ENCODE results near the gene EVA1C.

EVA1C gene

DNA sequence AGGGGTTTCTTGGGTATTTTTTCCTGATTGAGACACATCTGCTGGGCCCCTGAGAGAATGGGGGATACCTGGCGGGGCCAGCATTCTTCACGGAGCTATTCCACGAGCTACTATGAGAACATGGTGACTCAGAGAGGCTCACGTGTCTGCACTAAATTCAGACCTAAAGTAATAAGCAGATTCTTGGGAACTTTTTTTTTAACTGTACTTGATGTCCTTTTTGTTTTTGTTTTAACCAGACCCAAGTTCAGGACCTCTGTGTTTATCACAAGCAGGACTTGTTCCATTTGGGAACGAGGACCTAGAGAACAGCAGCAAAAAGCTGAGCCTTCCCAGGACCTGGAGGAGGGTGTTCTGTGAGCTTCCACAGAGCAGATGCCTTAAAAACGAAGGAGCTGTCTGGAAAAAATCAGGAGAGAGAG lies 44.0 kb downstream of the EVA1C start:
- TF ChIP-seq TAF1 (IDR thresholded peaks at IDR 0.05; ENCODE audit: low read depth) = no peak

DNA sequence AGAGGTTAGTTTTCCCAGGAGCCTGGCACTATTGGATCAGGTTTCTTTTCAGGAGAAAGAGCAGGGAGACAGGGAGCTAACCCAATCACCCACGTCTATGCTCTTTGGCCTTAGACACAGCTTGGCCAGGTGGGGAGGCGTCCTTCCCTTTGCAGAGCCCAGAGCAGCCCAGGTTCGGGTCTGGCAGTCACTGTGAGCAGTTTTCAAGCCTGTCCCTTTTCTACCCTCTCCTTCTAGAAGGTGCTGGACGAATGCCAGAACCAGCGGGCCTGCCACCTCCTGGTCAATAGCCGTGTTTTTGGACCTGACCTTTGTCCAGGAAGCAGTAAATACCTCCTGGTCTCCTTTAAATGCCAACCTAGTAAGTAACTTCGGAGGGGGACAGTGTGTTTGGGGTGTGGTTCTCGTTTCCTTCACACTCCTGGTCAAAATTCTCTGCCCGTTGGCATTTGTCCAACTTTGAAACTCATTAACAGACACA lies 44.9 kb downstream of the EVA1C start:
- no peak for TF ChIP-seq YY1 (IDR thresholded peaks at IDR 0.05; ENCODE audit: low read depth)
- no peak for TF ChIP-seq CREB1 (IDR thresholded peaks at IDR 0.05; ENCODE audit: low read depth)
- no peak for TF ChIP-seq TCF12 (IDR thresholded peaks at IDR 0.05; ENCODE audit: low read depth)
- TF ChIP-seq RAD21 (IDR thresholded peaks at IDR 0.05; ENCODE audit: low read depth) = no peak
- TF ChIP-seq FOXM1 (IDR thresholded peaks at IDR 0.05; ENCODE audit: borderline replicate concordance, low read depth) = no peak
- no peak for TF ChIP-seq CEBPB (IDR thresholded peaks at IDR 0.05)
- TF ChIP-seq TAF1 (IDR thresholded peaks at IDR 0.05; ENCODE audit: low read depth) = no peak
- TF ChIP-seq, protein P1, sequence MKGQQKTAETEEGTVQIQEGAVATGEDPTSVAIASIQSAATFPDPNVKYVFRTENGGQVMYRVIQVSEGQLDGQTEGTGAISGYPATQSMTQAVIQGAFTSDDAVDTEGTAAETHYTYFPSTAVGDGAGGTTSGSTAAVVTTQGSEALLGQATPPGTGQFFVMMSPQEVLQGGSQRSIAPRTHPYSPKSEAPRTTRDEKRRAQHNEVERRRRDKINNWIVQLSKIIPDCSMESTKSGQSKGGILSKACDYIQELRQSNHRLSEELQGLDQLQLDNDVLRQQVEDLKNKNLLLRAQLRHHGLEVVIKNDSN (IDR thresholded peaks at IDR 0.05) = no peak
- TF ChIP-seq, protein P2, sequence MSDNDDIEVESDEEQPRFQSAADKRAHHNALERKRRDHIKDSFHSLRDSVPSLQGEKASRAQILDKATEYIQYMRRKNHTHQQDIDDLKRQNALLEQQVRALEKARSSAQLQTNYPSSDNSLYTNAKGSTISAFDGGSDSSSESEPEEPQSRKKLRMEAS (IDR thresholded peaks at IDR 0.05) = no peak
- TF ChIP-seq, protein P3, sequence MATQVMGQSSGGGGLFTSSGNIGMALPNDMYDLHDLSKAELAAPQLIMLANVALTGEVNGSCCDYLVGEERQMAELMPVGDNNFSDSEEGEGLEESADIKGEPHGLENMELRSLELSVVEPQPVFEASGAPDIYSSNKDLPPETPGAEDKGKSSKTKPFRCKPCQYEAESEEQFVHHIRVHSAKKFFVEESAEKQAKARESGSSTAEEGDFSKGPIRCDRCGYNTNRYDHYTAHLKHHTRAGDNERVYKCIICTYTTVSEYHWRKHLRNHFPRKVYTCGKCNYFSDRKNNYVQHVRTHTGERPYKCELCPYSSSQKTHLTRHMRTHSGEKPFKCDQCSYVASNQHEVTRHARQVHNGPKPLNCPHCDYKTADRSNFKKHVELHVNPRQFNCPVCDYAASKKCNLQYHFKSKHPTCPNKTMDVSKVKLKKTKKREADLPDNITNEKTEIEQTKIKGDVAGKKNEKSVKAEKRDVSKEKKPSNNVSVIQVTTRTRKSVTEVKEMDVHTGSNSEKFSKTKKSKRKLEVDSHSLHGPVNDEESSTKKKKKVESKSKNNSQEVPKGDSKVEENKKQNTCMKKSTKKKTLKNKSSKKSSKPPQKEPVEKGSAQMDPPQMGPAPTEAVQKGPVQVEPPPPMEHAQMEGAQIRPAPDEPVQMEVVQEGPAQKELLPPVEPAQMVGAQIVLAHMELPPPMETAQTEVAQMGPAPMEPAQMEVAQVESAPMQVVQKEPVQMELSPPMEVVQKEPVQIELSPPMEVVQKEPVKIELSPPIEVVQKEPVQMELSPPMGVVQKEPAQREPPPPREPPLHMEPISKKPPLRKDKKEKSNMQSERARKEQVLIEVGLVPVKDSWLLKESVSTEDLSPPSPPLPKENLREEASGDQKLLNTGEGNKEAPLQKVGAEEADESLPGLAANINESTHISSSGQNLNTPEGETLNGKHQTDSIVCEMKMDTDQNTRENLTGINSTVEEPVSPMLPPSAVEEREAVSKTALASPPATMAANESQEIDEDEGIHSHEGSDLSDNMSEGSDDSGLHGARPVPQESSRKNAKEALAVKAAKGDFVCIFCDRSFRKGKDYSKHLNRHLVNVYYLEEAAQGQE (IDR thresholded peaks at IDR 0.05; ENCODE audit: low read depth) = no peak
- TF ChIP-seq ZBTB7A (IDR thresholded peaks at IDR 0.05; ENCODE audit: low read depth) = no peak
- no peak for TF ChIP-seq EGR1 (IDR thresholded peaks at IDR 0.05)
- no peak for TF ChIP-seq EP300 (IDR thresholded peaks at IDR 0.05; ENCODE audit: borderline replicate concordance)
- no peak for TF ChIP-seq TEAD4 (IDR thresholded peaks at IDR 0.05)

DNA sequence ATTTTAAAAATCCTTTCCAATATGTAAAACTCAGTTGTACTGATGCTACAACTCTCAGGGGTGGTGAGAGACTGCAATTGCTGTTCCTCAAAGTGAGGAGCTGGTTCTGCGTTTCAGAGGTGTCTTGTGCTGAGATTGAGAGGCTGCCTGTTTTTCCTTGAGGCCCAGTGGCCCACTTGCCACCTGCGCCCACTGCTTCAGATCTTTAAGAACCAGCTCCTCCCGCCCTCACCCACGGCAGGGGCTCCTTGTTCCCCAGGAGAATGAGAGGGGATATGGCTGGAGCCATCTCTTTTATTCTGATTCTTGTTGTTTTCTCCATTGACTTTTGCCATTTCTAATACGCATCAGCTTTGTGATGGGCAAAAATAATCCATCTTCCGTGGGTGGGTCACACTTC lies 45.5 kb downstream of the EVA1C start:
- TF ChIP-seq ZBTB7A (IDR thresholded peaks at IDR 0.05; ENCODE audit: low read depth) (no peak), RAD21 (IDR thresholded peaks at IDR 0.05; ENCODE audit: low read depth) (no peak), CEBPB (IDR thresholded peaks at IDR 0.05) (no peak), YY1 (IDR thresholded peaks at IDR 0.05; ENCODE audit: low read depth) (no peak), TAF1 (IDR thresholded peaks at IDR 0.05; ENCODE audit: low read depth) (no peak)
- TF ChIP-seq, protein P2 (IDR thresholded peaks at IDR 0.05) = no peak

DNA sequence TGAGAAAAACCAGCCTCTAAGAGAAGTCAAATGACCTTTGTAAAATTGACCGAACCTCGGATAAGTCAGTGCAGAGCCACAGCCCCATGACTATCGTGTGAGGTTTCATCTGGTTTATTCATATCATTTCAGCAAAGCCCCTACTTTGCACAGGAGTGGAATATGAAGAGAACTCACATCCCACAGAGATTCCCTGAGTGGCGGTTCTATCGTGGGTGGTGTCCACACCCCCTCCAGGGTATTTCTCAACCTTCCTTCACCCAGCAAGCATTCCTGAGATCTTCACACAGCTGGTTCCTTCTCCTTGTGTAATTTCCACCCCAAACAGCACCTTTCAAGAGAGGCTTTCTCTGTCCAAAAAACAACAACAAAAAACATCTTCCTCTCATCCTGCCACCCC lies 47.5 kb downstream of the EVA1C start:
- TF ChIP-seq TEAD4 (IDR thresholded peaks at IDR 0.05) (no peak), FOXM1 (IDR thresholded peaks at IDR 0.05; ENCODE audit: borderline replicate concordance, low read depth) (no peak), CREB1 (IDR thresholded peaks at IDR 0.05; ENCODE audit: low read depth) (no peak), YY1 (IDR thresholded peaks at IDR 0.05; ENCODE audit: low read depth) (no peak), TCF12 (IDR thresholded peaks at IDR 0.05; ENCODE audit: low read depth) (no peak), EP300 (IDR thresholded peaks at IDR 0.05; ENCODE audit: borderline replicate concordance) (no peak), CEBPB (IDR thresholded peaks at IDR 0.05) (no peak)
- TF ChIP-seq, protein P1 (IDR thresholded peaks at IDR 0.05) = no peak

DNA sequence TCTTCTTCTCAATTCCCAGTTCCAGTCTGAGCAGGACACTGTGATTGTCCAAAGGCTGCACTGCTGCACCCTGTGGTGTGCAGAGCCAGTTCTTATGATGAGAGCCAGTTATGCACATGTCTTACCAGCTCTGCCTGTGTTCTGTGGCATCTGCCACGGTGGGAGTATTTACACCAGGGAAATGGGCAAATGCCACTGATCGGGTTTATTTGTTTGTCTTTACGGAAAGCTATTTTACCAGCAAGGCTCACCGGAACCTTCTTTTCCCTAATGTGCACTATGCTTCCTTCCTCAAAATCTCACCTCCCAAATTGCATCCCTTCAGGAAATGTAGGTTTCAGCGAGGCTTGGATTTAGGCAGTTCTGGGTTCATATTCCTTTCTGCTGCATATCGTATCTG lies 49.0 kb downstream of the EVA1C start:
- TF ChIP-seq TCF12 (IDR thresholded peaks at IDR 0.05; ENCODE audit: low read depth) (no peak), RAD21 (IDR thresholded peaks at IDR 0.05; ENCODE audit: low read depth) (no peak), EGR1 (IDR thresholded peaks at IDR 0.05) (no peak), FOXM1 (IDR thresholded peaks at IDR 0.05; ENCODE audit: borderline replicate concordance, low read depth) (no peak), CEBPB (IDR thresholded peaks at IDR 0.05) (no peak)
- TF ChIP-seq, protein P3 (IDR thresholded peaks at IDR 0.05; ENCODE audit: low read depth) = no peak
- TF ChIP-seq, protein P2 (IDR thresholded peaks at IDR 0.05) = no peak

DNA sequence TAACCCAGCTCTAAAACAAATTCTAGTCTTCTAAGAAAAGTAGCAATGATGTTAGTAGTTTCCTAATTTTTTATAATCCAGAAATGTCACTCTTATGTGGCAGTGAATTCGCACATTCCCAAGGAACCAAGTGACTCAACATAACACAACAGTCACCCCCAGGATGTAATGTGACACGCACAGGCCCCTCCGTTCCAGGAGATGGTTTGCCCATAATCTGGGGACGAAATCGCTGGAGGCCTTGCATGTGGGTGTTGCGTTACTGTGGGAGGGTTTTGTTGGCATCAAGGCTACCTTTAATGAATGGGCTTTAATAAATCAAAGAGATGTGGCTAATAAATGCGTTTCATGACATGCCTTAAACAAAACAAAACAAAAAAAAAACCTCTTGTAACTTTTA lies 50.9 kb downstream of the EVA1C start:
- no peak for TF ChIP-seq ZBTB7A (IDR thresholded peaks at IDR 0.05; ENCODE audit: low read depth)

DNA sequence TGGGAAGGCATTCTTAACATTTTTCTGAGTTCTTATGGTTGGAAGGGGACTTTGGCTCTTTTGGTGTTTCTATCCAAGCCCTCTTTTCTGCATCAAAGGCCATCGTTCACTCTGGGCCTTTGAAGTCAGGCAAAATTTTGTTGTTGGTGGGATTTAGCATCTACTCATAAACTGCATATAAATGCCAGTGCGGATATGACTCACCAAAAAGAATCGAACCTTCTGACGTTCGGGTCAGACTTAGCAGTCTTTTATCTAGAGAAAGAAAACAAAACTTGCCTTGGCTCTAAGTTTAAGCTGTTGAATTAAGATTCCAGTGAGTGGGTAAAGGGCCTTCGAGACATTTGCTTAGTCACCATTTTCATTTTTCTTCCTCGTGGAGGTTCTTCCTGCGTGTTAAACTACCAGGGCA lies 51.4 kb downstream of the EVA1C start:
- TF ChIP-seq RAD21 (IDR thresholded peaks at IDR 0.05; ENCODE audit: low read depth) = no peak
- no peak for TF ChIP-seq TCF12 (IDR thresholded peaks at IDR 0.05; ENCODE audit: low read depth)
- TF ChIP-seq TEAD4 (IDR thresholded peaks at IDR 0.05) = no peak
- no peak for TF ChIP-seq CREB1 (IDR thresholded peaks at IDR 0.05; ENCODE audit: low read depth)
- TF ChIP-seq ZBTB7A (IDR thresholded peaks at IDR 0.05; ENCODE audit: low read depth) = no peak
- no peak for TF ChIP-seq EGR1 (IDR thresholded peaks at IDR 0.05)
- TF ChIP-seq NFIC (IDR thresholded peaks at IDR 0.05) = no peak
- TF ChIP-seq TAF1 (IDR thresholded peaks at IDR 0.05; ENCODE audit: low read depth) = no peak
- TF ChIP-seq YY1 (IDR thresholded peaks at IDR 0.05; ENCODE audit: low read depth) = no peak
- TF ChIP-seq, protein P2 (IDR thresholded peaks at IDR 0.05) = no peak
- no peak for TF ChIP-seq FOXM1 (IDR thresholded peaks at IDR 0.05; ENCODE audit: borderline replicate concordance, low read depth)
- no peak for TF ChIP-seq EP300 (IDR thresholded peaks at IDR 0.05; ENCODE audit: borderline replicate concordance)
- TF ChIP-seq, protein P1 (IDR thresholded peaks at IDR 0.05) = no peak
